ENCODE data around the gene CLSTN2.

GRCh38 chr3:139893963-139894642 lies 40.9 kb upstream of the CLSTN2 start:
- TF ChIP-seq CTCF (IDR thresholded peaks at IDR 0.05) (no peak), EP300 (IDR thresholded peaks at IDR 0.05) (no peak)

Data from esophagus muscularis mucosa (tissue), 3 donors.